Eye (tissue), 1 donor: Measurements from ENCODE around the gene BAD.
"Not testable (repeated sequence)": the region's sequence is repeated elsewhere in the genome, so short reads cannot be mapped to it uniquely, and the experiment has no call there.

ENCODE experiments used
- DNase-seq: peaks from one replicate; pipeline ENCODE4 v3.0.0-alpha.2; 2015

BAD gene

DNA sequence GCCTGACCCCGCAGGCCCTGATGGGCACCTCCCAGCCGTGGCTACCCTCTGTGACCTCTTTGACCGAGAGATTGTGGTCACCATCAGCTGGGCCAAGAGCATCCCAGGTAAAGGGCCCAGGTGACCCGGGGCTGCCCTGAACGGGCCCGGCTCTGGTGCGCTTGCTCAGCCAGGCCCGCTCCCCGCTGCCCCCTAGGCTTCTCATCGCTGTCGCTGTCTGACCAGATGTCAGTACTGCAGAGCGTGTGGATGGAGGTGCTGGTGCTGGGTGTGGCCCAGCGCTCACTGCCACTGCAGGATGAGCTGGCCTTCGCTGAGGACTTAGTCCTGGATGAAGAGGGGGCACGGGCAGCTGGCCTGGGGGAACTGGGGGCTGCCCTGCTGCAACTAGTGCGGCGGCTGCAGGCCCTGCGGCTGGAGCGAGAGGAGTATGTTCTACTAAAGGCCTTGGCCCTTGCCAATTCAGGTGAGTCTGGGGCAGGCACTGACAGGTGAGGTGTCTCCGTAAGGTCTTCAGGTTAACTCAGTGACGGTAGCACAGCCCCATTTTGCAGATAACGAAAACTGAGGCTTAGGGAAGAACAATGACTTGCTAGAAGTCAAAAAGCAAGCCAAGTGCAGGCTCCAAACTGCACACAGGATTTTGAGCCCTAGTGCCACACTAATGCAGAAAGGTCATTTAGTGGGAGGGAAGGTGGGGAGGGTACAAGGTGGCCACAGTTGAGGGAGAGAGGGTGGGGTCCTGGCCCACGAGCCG is 30.5 kb upstream of the BAD start:
- DNase-seq, result no peak

DNA sequence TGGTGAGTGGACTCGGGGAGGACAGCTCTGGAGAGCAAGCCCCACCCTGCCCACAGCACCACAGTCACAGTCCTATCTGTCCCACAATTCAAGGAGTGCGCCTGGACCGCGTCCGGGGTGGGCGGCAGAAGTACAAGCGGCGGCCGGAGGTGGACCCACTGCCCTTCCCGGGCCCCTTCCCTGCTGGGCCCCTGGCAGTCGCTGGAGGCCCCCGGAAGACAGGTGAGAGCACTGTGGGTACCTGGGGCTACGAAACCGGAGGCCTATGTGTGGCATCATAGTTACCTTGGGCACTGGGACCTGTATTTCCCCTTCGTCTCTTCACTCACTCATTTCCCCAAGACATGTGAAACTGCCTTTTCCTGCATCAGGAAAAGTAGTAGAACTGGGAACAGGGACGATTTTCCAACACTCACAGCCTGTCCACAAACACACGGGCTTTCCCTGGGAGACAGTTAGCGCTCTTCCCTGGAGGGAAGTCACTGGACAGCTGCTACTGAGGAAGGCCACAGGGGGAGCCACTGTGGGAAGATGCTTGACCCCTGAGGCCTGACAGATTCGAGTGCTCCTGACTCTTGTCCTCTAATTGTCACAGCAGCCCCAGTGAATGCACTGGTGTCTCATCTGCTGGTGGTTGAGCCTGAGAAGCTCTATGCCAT is 29.8 kb upstream of the BAD start:
- DNase-seq, result no peak

DNA sequence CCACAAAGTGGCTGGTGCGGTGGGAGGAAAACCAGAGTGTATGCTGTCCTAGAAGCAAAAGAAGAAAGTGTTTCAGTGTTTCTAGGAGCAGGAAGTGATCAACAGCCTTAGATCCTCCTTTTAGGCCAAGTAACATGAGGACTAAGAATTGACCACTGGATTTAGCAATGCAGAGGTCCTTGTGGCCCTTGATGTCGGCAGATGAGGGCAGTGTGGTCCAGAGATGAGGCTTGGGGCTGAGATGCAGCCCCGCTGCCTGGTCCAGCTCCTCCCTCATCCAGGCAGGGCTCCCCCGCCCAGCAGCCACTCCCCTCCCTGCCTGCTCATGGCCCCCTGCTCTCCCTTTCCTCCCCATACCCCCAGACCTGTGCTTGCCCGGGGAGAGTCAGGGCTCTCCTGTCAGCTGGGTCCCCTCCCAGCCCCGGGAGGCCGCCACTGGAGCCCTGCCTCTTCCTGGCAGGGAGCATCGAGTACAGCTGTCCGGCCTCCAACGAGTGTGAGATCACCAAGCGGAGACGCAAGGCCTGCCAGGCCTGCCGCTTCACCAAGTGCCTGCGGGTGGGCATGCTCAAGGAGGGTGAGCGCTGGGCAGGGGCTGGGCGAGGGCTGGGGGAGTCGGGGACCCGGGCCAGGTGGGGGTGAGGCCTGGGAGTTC is 29.2 kb upstream of the BAD start:
- no peak for DNase-seq

DNA sequence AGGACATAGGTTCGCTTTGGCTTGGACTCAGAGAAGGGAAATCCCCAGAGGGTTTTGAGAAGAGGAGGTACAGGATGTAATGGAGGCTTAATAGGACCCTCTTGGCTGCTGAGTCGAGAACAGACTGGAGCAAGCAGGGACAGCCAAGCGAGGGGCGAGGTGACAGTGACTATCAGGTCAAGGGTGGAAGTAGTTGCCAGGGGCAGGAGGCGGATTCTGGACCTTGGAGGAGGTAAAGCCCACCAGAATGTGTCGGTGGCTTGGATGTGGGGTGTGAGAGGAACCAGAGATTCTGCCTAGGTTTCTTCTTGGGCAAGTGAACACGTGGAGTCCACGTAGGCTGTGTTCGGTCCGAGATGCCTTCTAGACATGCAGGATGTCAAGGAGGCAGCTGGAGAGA is 28.5 kb upstream of the BAD start:
- no peak for DNase-seq

DNA sequence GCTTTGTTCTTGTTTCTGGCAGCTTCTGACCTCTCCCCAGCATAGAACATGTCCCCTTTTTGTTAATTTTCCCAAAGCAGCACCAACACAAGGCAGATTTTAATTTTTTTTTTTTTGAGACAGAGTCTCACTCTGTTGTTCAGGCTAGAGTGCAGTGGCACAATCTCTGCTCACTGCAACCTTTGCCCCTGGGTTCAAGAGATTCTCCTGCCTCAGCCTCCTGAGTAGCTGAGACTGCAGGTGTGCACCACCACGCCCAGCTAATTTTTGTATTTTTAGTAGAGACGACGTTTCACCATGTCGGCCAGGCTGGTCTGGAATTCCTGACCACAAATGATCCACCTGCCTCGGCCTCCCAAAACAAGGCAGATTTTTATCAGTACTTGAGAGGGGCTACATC is 23.3 kb upstream of the BAD start:
- not testable (repeated sequence) for DNase-seq

DNA sequence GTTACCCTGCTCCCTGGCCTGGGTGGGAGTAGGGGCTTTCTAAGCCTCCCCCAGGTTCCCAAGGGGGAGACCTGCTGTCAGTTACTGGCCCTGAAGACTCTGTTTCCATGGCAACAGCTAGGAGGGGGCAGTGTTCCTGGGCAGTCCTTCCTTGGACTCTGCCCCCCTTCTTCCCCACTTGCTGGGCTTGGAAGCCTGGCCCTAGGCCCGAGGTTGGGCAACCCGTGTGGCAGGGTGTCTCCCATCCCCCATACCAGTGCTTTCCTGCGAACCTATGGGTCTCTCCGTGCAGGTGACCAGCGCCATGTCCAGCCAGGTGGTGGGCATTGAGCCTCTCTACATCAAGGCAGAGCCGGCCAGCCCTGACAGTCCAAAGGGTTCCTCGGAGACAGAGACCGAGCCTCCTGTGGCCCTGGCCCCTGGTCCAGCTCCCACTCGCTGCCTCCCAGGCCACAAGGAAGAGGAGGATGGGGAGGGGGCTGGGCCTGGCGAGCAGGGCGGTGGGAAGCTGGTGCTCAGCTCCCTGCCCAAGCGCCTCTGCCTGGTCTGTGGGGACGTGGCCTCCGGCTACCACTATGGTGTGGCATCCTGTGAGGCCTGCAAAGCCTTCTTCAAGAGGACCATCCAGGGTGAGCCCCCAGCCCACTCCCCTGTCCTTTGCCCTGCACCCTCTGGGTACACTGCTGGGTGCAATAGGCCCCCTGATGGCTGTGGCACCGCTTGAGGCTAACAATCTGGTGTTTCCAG is 22.6 kb upstream of the BAD start:
- no peak for DNase-seq

DNA sequence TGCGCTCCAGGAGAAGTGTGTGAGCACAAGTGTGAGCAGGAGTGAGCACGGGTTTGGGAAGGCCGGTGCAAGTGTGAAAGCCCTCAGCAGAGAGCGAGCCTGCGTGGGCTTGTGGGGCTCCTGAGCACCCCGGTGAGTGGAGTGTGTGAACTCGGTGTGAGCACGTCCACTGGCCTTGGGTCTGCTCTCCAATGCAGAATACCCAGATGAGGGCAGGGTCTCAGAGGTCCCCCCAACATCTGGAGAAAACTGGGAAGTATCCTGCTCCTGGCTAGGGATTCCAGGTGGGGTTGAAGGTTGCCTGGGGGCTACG is 22.1 kb upstream of the BAD start:
- no peak for DNase-seq

DNA sequence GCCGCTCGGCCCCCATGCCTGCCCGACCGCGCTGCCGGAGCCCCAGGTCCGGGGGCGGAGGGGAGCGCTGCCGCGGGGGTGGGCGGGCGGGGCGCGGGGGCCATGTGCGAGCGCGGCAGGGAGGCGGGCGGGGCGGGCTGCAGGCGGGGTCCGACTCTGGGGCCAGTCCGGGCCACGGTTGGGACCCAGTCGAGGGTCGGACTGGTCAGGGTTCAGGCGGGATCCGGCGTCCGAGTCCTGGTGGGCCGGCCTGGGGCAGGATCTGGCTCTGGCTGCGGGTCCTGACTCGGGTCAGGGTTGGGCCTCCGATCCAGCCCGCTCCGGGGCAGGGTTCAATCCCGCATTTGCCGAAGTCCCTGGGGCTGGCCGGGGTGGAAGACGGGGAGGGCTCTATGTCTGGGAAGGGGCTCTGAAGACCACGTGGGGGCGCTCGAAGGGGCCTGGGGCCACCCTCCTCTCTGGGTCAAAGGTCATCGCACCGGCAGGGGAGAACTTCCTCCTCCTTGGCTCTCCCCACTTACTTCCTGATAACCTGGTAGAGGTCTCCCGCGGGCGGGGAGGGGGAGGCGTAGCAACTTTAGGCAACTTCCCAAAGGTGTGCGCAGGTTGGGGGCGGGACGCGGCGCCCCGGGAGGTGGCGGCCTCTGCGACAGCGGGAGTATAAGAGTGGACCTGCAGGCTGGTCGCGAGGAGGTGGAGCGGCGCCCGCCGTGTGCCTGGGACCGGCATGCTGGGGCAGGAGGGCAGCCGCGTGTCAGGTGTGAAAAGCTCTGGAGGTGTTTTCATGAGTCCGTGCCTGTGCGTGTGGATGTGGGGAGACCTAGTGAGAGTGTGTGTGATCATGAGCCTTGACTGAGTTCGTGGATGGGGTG is 21.5 kb upstream of the BAD start:
- peak; percentile 78 for DNase-seq

DNA sequence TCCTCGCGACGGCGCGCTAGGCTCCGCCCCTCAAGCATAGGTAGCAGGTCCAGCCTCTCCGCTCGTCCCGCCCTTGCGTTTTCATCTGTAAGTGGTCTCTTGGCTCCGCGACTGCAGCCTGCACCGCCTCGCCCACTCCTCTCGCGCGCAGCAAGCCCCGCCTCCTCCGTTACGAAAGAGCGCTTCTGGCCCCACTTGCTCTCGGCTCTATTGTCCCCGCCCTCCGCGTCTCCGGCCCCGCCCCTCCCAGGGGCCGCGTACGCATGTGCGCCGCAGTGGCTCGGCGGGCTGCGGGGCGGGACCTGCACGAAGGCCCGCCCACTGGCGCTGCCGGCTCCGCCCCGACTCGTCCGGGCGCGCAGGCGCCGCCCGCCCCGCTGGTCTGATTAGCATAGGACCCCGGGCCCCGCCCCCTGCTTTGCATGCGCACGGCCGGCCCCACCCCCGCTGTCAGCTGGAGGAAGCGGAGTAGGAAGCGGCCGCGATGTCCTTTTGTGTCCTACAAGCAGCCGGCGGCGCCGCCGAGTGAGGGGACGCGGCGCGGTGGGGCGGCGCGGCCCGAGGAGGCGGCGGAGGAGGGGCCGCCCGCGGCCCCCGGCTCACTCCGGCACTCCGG is 20.7 kb upstream of the BAD start, which contains the start of gene ESRRA:
ESRRA (plus strand) TSS at position 450 of the 616 bp plus-strand sequence. CDS start 1,656 bp downstream, outside the sequence.
- DNase-seq, result peak; percentile 99

DNA sequence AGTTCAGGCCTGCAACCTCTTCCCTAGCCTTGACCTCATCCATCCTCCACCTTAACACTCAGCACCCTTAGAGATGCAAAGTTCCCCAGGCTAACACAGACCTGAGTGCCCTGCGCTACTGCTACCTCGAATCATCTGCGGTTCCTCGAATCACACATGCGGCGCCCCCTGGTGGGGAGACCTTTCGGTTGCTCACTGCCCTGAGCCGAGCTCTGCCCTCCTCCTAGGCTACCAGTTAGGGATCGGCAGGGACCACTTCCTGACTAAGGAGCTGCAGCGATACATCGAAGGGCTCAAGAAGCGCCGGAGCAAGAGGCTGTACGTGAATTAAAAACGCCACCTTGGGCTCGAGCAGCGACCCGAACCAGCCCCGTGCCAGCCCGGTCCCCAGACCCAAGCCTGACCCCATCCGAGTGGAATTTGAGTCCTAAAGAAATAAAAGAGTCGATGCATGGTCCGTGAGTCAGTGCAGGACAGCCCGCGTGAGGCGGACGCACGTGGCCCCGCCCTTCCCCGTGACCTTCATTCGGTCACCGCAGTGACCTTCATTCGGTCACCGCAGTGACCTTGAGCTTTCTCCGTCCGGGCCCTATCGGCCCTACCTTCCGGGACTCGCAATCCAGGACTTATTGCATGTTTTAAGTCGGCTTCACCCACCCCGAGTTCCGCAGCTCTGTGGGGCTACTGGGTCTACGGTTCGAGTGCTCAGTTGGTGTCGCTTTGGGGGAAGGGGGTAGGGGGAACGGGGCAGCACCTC is 20.0 kb upstream of the BAD start:
- DNase-seq, result peak; percentile 97

DNA sequence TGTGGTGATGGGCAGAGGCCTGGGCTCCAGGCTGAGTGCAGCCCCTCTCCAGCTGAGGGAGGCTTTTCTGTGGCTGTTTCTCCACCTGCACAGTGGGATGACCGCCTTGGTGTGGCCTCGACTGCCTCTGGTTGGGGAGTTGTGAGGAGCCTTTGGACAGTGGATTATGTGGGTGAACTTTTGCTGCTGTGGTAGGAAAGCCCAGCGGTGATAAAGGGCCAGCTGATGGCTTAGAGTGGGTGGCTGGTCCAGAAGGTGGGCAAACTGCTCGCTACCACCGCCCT is 19.5 kb upstream of the BAD start:
- no peak for DNase-seq

DNA sequence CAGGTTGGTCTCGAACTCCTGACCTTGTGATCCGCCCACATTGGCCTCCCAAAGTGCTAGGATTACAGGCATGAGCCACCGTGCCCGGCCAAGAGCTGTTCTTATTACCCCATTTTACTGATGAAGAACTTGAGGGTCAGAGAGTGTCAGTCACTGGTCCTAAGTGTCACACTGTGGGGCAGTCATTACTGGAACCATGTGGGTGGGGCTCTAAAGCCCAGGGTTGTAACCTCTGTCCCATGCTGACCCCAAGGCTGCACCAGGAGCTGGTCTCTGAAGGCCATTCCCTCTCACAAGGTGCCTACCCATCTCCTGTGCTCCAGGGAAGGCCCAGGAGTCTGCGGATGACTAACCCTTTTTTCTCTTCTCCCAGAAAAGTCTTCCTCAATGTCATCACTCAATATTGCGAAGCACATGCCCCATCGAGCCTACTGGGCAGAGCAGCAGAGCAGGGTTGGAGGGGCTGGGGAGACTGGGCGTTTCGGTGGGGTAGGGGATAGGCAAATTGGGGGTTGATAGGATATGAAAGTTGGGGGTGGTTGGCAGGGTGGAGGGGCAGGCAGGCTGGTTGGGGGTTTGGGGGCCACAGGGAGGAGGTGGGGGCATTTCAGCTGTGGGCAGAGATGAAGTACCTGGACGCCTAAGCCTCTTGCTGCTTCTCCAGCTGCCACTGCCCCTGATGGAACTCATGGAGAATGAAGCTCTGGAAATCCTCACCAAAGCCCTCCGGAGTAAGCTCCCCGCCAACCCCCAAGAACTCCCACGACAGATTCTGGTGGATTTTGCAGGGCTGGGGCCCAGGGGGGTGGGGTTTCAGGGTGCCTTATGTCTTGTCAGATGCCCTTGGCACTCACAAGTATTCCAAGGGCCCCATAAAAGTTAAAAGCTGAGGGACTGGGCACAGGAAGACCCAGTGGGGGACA is 18.9 kb upstream of the BAD start:
- DNase-seq, result no peak

DNA sequence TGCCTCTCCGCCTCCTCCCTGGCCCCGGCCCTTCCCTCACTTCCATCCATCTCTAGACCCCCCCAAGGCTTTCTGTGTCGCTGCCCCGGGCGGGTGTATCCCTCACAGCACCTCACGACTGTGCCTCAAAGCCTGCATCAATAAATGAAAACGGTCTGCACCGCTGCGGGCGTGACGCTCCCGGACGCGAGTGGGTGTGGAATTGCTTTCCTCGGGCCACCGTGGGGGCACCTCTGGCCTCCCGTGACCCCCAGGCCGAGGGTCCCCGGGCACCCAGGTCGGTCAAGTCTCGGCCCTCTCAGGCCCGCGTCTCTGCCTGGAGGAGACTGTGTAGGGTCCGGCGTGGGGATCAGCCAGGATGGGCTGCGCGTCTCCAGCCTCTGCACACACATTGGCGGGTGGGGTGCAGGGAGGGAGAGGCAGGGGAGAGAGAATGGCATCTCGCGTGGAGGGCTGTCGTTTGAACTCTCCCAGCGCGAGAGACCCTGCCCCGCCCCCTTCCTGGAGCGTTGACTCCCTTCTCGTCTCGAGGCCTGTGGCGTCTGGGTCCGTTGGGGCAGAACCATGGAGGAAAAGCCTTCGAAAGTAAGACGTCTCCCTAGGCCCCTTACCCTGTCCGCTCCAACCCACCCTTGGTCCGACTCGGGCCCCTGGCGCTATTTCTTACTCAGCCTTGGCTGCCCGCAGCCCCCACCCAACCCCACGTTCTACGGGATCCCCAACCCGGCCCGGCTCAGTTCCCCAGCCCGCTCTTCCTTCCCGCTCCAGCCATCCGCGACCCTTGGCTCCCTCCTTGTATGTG is 15.6 kb upstream of the BAD start, which contains the start of gene CATSPERZ:
CATSPERZ (plus strand) TSS at position 512 of the 802 bp plus-strand sequence; CDS start at position 565, 53 bp downstream.
- DNase-seq, result peak; percentile 55

DNA sequence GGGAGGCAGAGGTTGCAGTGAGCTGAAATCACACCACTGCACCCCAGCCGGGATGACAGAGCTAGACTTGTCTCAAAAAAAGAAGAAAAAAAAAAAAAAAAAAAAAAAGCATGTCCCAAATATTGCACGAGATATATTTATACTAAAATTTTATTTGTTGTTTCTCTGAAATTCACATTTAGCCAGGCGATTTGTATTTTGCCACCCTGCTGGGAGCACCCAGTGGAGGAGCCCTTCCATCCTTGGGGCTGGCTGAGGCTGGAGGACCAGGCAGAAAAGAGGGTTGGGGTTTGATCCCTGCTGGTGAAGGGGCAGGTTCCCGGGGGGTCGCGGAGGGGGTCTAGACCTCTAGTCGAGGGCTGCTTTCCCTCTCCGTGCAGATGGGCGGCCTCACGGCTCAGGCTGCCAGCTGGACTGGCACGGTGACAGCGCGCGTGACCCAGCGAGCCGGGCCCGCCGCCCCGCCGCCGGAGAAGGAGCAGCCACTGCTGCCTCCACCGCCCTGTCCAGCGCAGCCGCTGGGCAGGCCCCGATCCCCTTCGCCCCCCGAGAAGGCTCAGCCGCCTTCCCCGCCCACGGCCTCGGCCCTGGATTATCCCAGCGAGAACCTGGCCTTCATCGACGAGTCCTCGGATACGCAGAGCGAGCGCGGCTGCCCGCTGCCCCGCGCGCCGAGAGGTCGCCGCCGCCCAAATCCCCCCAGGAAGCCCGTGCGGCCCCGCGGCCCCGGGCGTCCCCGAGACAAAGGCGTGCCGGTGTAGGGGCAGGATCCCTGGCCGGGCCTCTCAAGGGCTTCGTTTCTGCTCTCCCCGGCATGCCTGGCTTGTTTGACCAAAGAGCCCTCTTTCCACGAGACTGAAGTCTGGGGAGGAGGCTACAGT is 14.7 kb upstream of the BAD start:
- peak; percentile 77 for DNase-seq

DNA sequence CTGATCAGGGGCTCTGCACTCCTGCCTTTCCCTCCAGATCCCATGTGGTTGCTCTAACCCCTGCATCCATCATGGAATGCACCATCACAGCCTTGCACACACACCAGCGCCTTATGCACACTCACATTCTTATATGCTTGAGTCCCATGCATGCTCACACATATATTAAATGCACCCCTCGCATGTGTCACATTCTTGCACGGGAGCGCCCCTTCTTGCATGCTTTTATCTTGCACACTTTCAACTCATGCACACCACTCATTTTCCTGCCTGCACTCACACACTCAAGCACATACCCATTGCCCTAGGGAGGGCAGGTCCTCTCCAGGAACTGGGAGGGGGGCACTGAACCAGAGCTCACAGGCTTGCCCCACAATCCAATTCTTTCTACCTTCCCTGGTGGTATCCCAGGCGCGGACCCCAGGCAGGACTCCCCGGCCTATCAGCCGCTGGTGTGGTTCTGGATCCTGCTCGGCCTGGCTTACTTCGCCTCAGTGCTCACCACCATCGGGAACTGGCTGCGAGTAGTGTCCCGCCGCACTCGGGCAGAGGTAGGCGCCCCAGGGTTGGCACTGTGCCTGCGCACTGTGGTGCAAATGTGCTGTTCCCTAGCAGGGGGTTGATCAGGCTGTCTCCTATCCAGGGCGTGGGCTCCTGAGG is 13.4 kb upstream of the BAD start:
- peak; percentile 42 for DNase-seq

DNA sequence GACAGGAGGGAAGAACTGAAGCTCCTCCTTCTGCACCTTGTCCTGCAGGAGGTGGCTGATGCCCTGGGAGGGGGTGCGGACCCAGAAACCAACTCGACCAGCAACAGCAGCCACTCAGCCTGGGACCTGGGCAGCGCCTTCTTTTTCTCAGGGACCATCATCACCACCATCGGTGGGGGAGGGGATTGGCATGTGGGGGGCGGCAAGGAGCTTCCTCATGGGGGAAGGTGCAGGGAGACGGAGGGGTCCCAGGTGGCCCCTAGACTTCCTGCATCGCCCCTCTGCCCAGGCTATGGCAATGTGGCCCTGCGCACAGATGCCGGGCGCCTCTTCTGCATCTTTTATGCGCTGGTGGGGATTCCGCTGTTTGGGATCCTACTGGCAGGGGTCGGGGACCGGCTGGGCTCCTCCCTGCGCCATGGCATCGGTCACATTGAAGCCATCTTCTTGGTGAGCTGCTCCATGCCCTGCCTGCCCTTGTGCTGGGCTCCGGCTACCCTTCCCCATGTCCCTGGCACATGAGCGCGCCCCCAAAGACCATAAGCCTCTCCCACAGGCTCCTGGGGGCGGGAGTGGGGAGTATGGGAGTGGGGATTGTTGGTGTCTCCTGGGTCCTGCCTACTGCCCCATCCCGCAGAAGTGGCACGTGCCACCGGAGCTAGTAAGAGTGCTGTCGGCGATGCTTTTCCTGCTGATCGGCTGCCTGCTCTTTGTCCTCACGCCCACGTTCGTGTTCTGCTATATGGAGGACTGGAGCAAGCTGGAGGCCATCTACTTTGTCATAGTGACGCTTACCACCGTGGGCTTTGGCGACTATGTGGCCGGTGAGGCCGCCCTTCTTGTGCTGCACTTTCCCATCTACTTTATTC is 12.6 kb upstream of the BAD start:
- peak; percentile 30 for DNase-seq

DNA sequence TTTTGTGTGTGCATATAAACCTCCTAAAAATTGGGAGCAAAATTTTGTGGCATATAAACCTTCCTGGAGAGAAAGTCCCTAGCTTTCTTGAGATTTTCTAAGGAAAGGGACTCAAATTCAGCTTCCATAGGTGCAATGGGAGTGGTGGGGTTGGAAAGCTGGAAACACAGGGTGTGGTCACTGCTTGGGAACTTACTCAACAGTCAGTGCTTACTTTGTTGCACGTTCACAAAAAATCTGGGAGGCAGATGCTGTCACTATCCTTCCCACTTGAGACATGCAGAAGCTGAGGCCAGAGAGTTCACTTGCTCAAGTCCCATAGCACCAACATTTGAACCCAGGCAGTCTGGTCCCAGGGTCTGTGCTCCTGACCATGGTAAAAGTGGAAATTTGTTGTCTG is 11.8 kb upstream of the BAD start:
- no peak for DNase-seq
